Heart left ventricle (tissue), 13 donors: ENCODE data around the gene COL24A1.

ENCODE experiments used
- POLR2A ChIP-seq, 2 donors: fragments of 450-650 bp; IDR thresholded peaks; one replicate each; pipeline ENCODE4 v1.6.1; 2017; ENCODE audit warnings: antibody characterized with exemption in 2 of 2, mild to moderate bottlenecking in 2 of 2, moderate library complexity in 2 of 2
- TF ChIP-seq, protein P1 (sequence below), 12 donors: fragments of 200-600 bp; sonication (generic) in 4 of 12; IDR thresholded peaks; one replicate each; pipeline versions ENCODE4 v1.5.0 to v1.8.0; 2018 to 2022; ENCODE audit warnings: antibody characterized with exemption in 12 of 12, mild to moderate bottlenecking in 5 of 12
- donor health status: ischemic (EF 13 %, LVEDD 7.1; RV severe dilation, severe dysfunction).
- donor health status: DM: no; HTN: yes; CAD: no.
- donor health status: DM: no; HTN: no; CAD: no.
- donor health status: ischemic (EF 25% LVEDD 6.9; RV normal size, moderate dysfunction).
- donor health status: ischemic (EF 25% LVEDD 5.7; RV mildly dilated, moderate dysfunction).
- donor health status: ischemic (EF 35%, LVEDD 5.7; RV mildly dilated, moderate dysfunction).
- donor health status: nonischemic (EF 11% LVEDD 7.7; RV severe dilation, severe dysfunction).
- donor health status: DM: yes; HTN: yes; CAD: no.
- donor health status: PGD.
- donor health status: ischemic (EF 29% LVEDD 5.4; RV normal size, mild dysfunction).
- donor health status: nonischemic (EF 23%, LVEDD 6.1; RV moderate dilation, normal function).

DNA sequence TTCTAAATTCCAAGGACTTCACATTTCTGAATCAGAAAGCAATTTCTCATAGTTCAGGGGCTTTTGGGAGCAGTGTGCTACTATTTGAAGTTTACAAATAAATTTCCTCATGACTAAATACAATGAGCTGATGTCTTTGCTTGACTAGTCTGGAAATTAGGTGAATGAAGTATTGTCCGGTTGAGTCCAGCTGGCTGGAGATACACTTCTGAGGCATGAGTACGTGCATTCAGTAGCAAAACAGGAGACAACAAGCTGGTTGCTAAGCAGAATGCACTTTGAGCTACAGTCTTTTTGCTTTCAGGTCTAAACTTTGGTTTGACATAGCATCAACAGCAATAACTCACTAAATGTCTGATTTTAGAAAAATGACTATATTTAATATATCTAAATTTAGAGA lies 475.5 kb downstream of the COL24A1 start:
- TF ChIP-seq, protein P1, sequence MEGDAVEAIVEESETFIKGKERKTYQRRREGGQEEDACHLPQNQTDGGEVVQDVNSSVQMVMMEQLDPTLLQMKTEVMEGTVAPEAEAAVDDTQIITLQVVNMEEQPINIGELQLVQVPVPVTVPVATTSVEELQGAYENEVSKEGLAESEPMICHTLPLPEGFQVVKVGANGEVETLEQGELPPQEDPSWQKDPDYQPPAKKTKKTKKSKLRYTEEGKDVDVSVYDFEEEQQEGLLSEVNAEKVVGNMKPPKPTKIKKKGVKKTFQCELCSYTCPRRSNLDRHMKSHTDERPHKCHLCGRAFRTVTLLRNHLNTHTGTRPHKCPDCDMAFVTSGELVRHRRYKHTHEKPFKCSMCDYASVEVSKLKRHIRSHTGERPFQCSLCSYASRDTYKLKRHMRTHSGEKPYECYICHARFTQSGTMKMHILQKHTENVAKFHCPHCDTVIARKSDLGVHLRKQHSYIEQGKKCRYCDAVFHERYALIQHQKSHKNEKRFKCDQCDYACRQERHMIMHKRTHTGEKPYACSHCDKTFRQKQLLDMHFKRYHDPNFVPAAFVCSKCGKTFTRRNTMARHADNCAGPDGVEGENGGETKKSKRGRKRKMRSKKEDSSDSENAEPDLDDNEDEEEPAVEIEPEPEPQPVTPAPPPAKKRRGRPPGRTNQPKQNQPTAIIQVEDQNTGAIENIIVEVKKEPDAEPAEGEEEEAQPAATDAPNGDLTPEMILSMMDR (IDR thresholded peaks at IDR 0.05) = no peak
- no peak for TF ChIP-seq POLR2A (IDR thresholded peaks at IDR 0.05)
